Ovary (tissue), 3 donors: Measurements from ENCODE around the gene BSCL2.

Source experiments
- CTCF ChIP-seq, 3 donors: fragments of 450-650 bp in 2 of 3; fragments of 200-600 bp in 1 of 3; IDR thresholded peaks; one replicate each; pipeline versions ENCODE4 v1.5.1 to v1.8.0; 2016 to 2022; ENCODE audit warnings: antibody characterized with exemption in 3 of 3, mild to moderate bottlenecking in 1 of 3
- EP300 ChIP-seq: sonication (generic); formaldehyde crosslinking; IDR thresholded peaks from one replicate; pipeline ENCODE4 v1.6.1; 2017; ENCODE audit warnings: antibody characterized with exemption
- POLR2A ChIP-seq: fragments of 450-650 bp; IDR thresholded peaks from one replicate; pipeline ENCODE4 v1.6.1; 2017; ENCODE audit warnings: antibody characterized with exemption, mild to moderate bottlenecking, moderate library complexity
- donor health status: DM: no; HTN: no; CAD: no.

DNA sequence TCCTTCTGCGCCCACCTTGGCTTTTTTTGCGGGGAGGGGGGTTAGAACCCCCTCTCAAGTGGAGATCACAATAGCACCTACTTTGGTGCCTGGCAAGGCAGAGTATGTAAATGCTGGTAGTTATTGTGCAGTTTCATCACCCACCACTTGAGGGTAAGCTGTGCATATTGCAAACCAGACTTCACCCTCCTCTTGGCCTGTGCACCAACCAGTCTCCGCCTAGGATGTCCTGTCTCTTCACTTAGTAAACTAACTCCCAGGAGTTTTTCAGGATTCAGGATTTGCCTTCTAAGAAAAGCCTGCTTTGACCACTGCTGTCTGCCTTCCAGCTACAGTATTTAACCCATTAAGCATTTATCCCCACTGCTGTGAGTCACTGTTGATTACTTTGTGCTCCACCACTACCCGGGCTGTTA lies 26.4 kb downstream of the BSCL2 start:
- TF ChIP-seq CTCF (IDR thresholded peaks at IDR 0.05): peak in 2 of 3 donors; percentile 40 to 54
- TF ChIP-seq POLR2A: no peak
- TF ChIP-seq EP300: no peak
